Activated CD8-positive, alpha-beta memory T cell treated with anti-CD3 and anti-CD28 coated beads, Interleukin-2, amount 50 U/mL, for 24 hours (primary cell): Measurements from ENCODE around the gene IRGM.
"Not testable (repeated sequence)": the region's sequence is repeated elsewhere in the genome, so short reads cannot be mapped to it uniquely, and the experiment has no call there.

Source experiments
- DNase-seq: peaks from one replicate; pipeline ENCODE4 v3.0.0-alpha.2; 2020; ENCODE audit errors: extremely low read depth

Gene IRGM, protein sequence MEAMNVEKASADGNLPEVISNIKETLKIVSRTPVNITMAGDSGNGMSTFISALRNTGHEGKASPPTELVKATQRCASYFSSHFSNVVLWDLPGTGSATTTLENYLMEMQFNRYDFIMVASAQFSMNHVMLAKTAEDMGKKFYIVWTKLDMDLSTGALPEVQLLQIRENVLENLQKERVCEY

GRCh38 chr5:150846308-150846653, at the start of gene IRGM:
IRGM (plus strand) TSS chr5:150846521; CDS start chr5:150848124, 1,603 bp downstream.
- DNase-seq = not testable (repeated sequence)

DNA sequence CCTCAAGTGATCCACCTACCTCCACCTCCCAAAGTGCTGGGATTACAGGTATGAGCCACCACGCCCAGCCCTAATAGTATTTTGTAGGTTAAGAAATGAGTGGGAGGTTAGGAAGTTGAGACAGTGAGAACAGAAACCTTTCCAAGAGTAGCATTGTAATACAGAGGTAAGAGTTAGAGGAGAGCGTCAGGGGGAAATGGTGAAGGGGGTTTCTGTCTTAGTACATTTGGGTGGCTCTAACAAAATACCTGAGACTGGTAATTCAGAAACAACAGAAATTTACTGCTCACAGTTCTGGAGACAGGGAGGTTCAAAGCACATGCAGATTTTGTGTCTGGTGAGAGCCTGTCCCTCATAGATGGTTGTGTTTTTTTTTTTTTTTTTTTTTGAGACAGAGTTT, 48.9 kb upstream of the IRGM start:
- DNase-seq = no peak

- no peak for DNase-seq
Observed at GRCh38 chr5:150801117-150801927, 45.0 kb upstream of the IRGM start.

- DNase-seq = no peak
Observed at GRCh38 chr5:150804388-150804787, 41.9 kb upstream of the IRGM start.

- DNase-seq = no peak
Observed at GRCh38 chr5:150809363-150809762, 37.0 kb upstream of the IRGM start.

GRCh38 chr5:150815010-150815409, 31.3 kb upstream of the IRGM start:
- no peak for DNase-seq

DNA sequence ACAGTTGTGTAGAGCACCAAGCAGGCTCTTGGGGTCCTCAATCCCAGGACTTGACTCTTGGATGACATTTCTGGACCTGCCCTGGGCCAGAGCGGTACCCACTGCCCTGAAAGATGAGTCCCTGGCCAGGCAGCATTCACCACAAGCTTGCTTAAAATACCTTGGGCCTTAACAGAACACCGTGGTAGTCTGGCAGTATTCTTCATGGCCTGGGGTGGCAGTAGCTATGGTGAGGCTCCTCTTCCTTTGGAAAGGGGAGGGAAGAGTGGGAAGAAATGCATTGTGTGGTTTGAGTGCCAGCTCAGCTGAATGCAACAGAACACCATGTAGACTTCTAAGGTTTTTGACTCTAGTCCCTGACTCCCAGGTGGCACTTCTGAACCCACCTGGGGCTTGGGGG, 29.4 kb upstream of the IRGM start:
- DNase-seq = no peak

DNA sequence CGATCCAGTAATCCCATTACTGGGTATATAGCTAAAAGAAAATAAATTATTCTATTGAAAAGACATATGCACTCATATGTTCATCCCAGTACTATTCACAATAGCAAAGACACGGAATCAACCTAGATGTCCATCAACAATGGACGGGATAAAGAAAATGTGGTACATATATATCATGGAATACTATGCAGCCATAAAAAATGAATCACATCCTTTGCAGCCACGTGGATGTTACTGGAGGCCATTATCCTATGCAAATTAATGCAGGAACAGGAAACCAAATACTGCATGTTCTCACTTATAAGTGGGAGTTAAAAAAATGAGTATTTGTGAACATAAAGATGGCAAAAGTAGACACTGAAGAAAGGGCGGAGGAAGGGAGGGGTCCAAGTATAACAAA, 16.6 kb upstream of the IRGM start:
- DNase-seq = no peak

DNA sequence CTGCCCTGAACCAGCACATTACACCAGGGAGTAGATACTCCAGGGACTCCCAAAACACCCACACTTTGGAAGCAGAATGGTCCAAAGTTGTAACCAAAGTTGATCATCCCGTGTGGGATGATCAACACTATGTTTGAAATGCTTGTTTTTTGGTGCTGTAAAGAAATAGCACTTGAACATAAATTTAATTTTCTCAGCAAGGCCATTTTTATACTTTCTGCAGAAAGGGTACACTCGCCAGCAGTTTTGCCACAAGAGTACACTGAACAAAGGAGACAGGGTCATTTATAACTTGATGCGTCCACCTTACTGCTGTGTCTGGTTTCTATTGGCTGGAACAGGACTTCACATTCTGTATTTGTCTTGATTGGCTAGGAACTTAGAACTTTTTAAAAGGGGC, 14.5 kb upstream of the IRGM start:
- DNase-seq = not testable (repeated sequence)

- DNase-seq = no peak
Observed at GRCh38 chr5:150836064-150836463, 10.3 kb upstream of the IRGM start.

DNA sequence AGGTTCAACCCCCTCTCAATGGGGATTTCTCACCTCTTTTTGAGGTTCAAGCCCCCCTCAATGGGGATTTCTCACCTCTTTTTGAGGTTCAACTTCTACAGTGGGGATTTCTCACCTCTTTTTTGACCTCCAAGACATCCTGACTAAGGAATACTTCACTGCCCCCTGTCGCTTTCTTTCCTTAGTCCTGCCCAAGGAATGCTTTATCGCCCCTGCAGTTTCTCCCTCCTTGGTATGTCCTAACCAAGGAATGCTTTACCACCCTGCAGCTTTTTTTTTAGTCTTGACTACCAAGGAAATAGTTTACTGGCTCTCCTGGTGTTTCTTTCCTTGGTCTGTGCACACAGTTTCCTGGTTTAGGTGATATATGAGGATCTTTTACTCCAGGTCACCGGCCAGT, 9.6 kb upstream of the IRGM start:
- DNase-seq = no peak

DNA sequence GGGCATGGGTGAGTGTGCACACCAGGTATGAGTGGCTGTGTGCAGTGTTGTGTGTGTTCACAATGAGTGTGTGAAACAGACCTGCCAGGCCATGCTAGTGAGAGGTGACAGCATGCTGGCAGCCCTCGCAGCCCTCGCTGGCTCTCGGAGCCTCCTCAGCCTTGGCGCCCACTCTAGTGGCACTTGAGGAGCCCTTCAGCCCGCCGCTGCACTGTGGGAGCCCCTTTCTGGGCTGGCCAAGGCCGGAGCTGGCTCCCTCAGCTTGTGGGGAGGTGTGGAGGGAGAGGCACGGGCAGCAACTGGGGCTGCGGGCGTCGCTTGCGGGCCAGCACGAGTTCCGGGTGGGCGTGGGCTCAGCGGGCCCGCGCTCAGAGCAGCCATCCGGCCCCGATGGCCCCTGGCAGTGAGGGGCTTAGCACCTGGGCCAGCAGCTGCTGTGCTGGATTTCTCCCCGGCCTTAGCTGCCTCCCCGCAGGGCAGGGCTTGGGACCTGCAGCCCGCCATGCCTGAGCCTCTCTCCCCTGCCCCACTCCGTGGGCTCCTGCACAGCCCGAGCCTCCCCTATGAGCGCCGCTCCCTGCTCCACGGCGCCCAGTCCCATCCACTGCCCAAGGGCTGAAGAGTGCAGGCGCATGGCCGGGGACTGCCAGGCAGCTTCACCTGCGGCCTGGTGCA, 999 bp upstream of the IRGM start:
- not testable (repeated sequence) for DNase-seq

DNA sequence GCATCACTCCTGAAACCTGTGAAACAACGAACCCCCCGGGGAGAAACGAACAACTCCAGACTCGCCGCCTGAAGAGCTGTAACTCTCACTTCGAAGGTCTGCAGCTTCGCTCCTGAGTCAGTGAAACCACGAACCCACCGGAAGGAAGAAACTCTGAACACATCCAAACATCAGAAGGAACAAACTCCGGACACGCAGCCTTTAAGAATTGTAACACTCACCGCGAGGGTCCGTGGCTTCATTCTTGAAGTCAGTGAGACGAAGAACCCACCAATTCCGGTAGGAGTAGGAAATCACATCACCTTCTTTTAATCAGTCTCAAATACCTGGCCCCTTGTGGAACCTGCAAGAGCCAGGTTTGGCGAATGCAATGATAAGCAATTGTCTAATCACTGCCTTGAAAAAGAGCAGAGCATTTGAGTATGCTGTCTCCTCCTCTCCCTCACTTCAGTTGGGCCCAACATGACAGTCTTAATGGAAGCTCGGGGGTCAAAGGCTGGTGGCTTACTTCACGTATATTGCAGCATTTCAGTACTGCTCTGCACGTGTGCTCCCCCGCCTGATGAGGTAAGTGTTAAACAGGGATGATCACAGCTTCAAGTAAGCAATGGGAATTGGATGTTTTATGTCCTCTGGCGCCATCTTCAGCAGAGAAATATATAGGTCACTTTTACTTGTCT, 473 bp downstream of the IRGM start:
- no peak for DNase-seq

DNA sequence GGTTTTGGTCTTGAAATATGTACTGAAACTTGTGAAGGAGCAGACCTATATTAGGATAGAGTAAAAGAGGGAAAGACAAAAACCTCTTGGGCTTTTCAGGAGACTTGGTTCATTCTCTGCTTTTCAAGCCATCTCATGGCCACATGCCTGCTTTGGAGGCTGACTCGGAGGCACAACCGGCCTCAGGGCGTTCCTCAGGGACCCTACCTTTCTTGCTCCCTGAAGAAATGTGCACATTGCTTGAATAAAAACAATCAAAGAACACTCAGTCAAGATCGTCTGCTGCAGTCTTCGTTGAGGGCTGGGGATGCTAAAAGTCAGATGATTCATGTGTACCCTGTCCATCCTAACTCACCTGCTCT, 994 bp downstream of the IRGM start:
- DNase-seq = no peak

DNA sequence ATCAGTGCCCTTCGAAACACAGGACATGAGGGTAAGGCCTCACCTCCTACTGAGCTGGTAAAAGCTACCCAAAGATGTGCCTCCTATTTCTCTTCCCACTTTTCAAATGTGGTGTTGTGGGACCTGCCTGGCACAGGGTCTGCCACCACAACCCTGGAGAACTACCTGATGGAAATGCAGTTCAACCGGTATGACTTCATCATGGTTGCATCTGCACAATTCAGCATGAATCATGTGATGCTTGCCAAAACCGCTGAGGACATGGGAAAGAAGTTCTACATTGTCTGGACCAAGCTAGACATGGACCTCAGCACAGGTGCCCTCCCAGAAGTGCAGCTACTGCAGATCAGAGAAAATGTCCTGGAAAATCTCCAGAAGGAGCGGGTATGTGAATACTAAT, 1.9 kb downstream of the IRGM start:
- DNase-seq = no peak

DNA sequence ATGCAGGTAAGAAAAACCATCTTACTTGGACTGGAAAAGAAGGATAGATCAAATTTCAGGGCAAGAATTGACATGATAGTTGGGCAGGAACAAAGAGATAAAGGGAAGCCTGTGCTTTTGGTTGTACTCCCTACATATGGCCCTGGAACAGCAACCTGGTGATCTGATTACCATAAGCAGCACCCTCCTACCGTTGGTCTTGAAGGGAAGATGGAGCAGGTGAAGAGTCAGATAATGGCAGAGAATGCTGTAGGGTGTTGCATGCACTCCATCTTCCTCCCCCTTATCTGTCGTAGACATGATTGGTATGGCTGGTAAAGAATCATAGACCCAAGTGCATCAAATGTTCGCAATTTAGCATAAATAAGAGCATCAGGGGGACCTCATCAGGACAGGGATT, 4.7 kb downstream of the IRGM start:
- no peak for DNase-seq

DNA sequence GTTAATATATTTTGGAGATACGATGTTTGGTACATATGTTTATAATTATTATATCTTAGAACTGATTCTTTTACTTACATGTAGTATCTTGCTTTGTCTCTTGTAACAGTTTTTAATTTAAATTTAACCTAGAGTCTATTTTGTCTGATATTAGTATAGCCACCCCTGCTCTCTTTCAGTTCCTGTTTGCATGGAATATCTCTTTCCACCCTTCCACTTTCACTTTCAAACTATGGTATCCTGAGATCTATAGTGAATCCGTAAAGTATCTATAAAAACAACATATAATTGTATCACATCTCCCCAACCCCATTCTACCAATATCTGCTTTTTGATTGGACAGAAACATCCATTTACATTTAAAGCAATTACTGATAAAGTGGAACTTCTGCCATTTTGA, 7.2 kb downstream of the IRGM start:
- no peak for DNase-seq

GRCh38 chr5:150856700-150857099, 10.4 kb downstream of the IRGM start:
- DNase-seq = not testable (repeated sequence)

DNA sequence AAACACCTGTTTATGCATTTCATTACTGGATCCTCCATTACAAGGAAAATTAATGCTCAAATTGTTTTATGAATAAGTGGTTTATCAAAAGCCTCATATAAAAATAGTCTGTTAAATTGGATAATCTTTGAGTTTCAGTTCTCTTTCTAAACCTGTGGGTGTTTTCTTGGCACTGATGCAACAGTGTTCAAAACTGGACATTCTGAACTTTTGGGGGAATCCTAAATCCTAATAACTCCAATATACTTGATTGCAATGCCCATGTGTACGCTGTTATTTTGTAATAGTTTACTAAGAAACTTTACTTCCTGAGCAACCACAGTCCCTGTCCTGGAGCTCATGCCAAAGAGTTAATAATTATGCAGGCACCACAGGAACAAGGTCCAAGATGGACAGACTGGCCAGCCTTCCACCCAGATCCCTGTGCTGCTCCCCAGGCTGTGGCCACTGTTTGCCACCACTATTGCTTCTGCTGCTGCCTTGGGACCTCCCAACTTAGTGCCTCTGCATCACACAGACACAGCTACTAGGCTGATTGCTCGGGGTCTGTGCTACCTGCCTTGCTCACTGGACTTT, 14.0 kb downstream of the IRGM start:
- DNase-seq = no peak

DNA sequence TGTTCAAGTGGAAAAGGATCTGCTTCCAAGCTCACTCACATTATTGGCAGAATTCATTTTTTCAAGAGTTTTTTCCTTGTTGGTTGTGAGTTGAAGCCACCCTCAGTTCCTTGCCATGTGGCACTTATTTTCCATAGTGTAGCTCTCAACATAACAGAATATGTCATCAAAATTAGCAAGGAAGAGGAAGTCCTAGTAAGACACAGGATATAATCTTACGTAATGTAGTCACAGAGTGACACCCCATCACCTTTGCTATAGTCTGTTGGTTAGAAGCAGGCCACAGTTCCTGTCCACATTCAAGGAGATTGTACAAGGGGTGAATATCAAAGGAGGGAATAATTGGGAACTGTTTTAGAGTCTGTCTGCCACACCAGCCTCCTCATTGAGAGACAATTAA, 15.7 kb downstream of the IRGM start:
- no peak for DNase-seq

DNA sequence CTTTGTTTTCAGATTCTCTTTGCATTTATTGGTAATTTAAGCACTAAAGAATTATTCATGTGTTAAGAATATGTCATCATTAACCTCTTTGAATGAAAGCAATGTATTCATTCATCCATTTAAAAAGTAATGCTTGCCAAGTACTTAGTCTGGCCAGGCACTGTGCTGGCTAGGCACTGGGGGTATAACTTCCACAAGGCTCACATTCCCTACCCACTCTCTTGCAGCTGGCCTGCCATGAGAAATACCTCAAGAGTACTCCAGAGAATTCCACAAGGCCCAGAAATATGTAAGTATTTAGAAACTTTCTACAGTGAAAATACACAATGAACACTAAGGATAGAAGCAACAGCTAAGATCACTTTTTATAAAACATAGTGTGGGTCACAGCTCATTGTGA, 33.0 kb downstream of the IRGM start:
- DNase-seq = no peak
